Daoy (cell line): ENCODE results near the gene ROR2. TPM values are rescaled to one million over a fixed set of nuclear protein-coding genes. Genes with fewer than 3 reads are reported as not detected.
"Not testable (repeated sequence)": the region's sequence is repeated elsewhere in the genome, so short reads cannot be mapped to it uniquely, and the experiment has no call there.

Experiments used
- DNase-seq: peaks from one replicate; pipeline ENCODE4 v3.0.0-alpha.2; 2015; ENCODE audit warnings: low read depth
- total RNA-seq: library from RNA; depleted of rRNA; stranded (reverse); fragments of >200 nt; shearing (Covaris generic); gene quantifications from 2 replicates; pipeline ENCODE4 v1.2.3, GENCODE V29; 2014

Gene ROR2
- total RNA-seq, 1 experiment from 2014 or later, result 1.8 TPM

- no peak for DNase-seq
Observed at GRCh38 chr9:91642771-91643170, 307.3 kb downstream of the ROR2 start.

DNA sequence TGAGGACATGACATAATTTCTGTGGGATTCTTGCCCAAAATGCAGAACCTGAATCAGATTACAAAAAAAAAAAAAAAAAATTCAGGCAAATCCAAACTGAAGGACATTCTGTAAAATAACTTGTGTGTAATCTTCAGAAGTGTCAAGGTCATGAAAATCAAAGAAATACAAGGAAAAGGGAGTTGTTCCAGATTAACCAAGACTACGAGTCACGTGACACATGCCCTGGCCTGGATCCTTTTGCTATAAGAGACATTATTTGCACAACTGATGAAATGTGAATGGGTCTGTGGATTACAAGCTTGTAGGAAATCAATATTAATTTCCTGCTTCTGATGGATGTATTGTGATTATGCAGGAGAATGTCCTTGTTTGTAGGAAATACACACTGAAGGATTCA, 309.6 kb downstream of the ROR2 start:
- no peak for DNase-seq

GRCh38 chr9:91639054-91639453, 311.0 kb downstream of the ROR2 start:
- DNase-seq, result no peak

DNA sequence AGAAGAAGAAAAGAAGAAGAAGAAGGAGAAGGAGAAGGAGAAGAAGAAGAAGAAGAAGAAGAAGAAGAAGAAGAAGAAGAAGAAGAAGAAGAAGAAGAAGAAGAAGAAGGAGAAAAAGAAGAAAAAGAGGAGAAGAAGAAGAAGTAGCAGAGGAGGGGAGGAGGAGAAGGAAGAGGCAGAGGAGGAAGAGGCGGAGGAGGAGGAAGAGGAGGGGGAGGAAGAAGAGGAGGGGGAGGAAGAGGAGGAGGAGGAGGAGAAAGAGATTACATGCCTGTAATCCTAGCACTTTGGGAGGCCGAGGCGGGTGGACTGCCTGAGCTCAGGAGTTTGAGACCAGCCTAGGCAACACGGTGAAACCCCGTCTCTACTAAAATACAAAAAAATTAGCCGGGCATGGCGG, 315.2 kb downstream of the ROR2 start:
- not testable (repeated sequence) for DNase-seq

DNA sequence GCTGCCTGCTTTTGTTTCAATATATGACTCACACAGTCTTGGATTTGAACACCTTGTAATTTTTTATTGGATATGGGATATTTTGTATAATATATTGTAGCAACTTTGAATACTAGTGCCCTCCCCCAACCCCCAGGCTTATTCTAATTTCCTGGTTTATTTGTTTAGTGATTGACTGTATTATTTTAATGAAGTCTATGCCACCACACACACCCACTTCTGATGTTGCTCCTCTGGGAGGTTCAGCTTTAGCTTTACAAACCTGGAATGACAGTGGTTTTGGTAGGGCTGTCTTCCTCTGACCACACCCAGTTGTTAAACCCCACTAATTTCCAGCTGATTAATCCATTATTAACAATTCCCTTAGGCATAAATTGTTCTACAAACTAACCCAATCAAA, 320.3 kb downstream of the ROR2 start:
- DNase-seq, result no peak

GRCh38 chr9:91628892-91629291, 321.1 kb downstream of the ROR2 start:
- no peak for DNase-seq

GRCh38 chr9:91625331-91625730, 324.7 kb downstream of the ROR2 start:
- no peak for DNase-seq

GRCh38 chr9:91623004-91623403, 327.0 kb downstream of the ROR2 start:
- DNase-seq, result no peak

- not testable (repeated sequence) for DNase-seq
Observed at GRCh38 chr9:91622121-91622520, 327.9 kb downstream of the ROR2 start.

GRCh38 chr9:91614044-91614443, 336.0 kb downstream of the ROR2 start:
- DNase-seq, result not testable (repeated sequence)

GRCh38 chr9:91611582-91611981, 338.4 kb downstream of the ROR2 start:
- DNase-seq, result no peak

- DNase-seq, result no peak
Observed at GRCh38 chr9:91606255-91606995, 343.6 kb downstream of the ROR2 start.

DNA sequence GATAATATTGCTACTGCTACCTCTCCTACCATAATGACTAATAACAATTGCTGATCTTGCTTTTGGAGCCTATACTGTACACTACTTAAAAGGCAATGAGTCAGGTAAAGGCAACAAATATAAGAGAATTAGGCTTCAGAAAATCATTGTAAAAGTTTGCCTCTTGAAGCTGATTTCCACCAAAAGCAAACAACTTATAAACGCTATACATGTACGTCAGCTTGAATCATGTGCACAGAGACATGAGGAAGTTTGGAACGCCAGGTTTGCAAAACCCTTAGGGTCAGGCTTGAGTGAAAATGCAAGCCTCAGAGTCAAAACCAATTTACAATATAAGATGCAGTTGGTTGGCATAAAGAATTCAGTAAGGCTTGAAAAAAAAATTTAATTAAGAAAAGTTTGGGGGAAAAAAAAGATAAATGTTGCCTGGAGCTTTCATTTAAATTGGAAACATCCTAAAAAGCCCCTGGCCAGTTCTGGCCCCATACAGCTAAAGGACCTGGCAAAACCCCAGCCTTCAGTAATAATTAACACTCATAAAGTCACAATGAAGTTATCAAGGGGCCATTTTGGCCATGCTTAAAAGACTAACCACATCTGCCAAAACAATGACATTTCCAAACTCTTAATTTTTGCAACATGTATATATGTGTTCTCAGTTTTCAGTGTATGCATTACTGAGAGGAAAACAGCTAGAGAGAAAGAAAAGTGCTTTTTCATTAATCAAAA, 345.4 kb downstream of the ROR2 start:
- no peak for DNase-seq

- no peak for DNase-seq
Observed at GRCh38 chr9:91603932-91604331, 346.1 kb downstream of the ROR2 start.

- no peak for DNase-seq
Observed at GRCh38 chr9:91599564-91599963, 350.5 kb downstream of the ROR2 start.

- DNase-seq, result no peak
Observed at GRCh38 chr9:91591627-91592026, 358.4 kb downstream of the ROR2 start.

DNA sequence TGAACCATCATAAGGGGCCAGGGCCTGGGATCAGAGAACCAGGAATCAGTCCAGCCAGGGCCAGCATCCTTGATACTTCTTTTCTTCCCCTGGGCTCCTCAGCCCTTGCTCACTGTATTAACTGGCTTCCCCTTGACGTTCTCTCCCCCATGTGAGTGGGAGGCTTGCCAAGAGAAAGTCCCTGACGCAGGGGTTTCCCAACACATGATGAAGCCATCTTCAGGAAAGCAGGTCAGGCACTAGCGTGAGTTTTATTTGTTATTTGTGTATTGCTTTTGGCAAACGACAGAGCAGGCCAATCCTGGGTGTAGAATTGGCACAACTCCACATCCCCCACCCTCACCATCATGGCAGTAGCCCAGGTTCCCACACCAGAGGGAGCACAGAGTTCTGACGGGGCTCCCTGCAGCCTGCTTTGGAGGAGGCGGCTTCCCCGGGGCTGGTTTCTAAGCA, 360.9 kb downstream of the ROR2 start:
- peak; percentile 63 for DNase-seq

DNA sequence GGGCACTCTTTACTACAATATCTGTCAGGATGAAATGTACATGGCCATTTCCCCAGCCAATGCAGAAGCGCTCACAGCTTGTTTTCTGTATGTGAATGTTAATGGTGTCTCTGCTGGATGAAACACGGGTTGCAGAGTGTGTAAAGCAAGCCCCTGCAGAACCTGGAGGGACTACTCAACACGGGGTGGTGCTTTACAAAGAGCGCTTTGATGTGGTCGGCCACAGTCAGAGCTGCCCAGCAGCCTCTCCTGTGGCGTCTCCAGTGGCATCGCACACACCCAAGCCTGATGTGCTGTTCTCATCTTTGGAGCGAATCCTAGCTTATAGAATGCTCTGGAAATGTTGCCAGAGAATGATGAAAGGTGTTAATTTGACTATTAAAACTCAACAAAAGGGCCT, 363.7 kb downstream of the ROR2 start:
- DNase-seq, result peak; percentile 12

DNA sequence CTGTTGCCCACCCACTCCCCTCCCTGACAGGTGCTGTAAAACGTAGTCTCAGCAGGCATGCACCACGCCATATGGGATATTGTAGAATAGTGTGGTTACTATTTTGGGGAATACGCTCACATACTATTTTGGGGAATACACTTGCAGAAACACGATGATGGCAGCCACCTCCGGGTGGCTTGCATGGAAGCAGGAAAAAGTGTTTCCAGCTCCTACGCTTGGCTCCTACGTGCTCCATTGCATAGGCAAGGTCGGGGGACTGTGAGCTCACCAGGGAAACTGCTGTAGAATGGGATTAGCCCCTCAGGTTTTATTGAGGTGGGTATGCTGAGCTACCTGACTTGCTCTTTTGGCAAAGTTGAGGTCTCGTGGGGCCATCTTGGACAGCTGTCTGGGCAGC, 366.1 kb downstream of the ROR2 start:
- no peak for DNase-seq

DNA sequence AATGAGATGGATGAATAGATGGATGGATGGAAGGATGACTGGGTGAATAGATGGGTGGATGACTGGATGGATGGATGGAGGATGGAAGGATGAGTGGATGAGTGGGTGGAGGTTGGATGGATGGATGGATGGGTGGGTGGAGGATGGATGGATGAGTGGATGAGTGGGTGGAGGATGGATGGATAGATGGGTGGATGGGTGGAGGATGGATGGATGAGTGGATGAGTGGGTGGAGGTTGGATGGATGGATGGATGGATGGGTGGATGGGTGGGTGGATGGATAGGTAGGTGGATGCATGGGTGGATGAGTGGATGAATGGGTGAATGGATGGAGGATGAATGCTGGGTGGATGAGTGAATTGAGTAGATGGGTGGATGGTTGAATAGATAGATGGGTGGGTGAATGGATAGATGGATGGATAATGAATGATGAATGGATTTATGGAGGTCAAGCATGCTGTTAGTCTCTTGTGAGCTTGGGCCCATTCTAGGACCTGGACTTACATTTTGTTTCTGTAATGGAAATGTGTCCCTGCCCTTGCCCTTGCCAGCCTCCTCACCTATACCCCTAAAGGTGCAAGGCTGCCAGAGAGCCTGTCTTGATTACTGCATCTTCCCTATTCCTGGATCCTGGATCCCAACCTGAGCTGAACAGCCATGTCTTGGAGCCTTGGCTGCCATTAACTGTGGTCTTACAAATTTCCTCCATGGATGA, 366.7 kb downstream of the ROR2 start:
- no peak for DNase-seq

DNA sequence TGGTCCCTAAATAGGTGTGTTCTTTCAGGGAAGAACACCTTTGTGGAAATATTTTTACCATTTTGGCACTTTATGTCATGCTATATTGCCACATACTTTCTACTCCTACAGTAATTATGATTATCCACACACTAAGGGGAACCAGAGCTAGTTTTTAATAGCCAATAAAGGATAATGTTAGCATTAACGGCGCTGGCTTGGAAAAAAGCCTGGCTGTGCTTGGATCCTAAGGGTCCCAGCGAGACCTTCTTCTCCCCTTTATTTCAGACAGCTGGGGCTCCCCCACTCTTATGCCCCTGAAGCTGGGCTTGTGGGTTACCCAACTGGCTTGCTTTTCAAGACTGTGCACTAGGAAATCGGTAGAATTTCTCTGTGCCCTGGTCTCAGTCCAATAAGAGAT, 367.8 kb downstream of the ROR2 start:
- no peak for DNase-seq

GRCh38 chr9:91580136-91580535, 369.9 kb downstream of the ROR2 start:
- DNase-seq, result peak; percentile 86

- no peak for DNase-seq
Observed at GRCh38 chr9:91578911-91579310, 371.1 kb downstream of the ROR2 start.
